Peyer's patch (tissue), 4 donors: ENCODE results near the gene DAAM1. TPM values are rescaled to one million over a fixed set of nuclear protein-coding genes. Genes with fewer than 3 reads are reported as not detected.

Experiments
- DNase-seq, 3 donors: peaks; one replicate each; pipeline ENCODE4 v3.0.0-alpha.2; 2017 to 2019
- H3K27ac ChIP-seq, 4 donors: fragments of 200-600 bp; sonication (generic); one replicate each; pipeline ENCODE4 v1.5.1; 2016 to 2019
- H3K27me3 ChIP-seq, 2 donors: fragments of 200-600 bp; sonication (generic); one replicate each; pipeline ENCODE4 v1.5.1; 2019
- H3K36me3 ChIP-seq, 3 donors: fragments of 200-600 bp; sonication (generic); one replicate each; pipeline ENCODE4 v1.5.1; 2016 to 2019
- H3K4me1 ChIP-seq, 4 donors: fragments of 200-600 bp; sonication (generic); one replicate each; pipeline ENCODE4 v1.5.1; 2016 to 2019
- H3K4me3 ChIP-seq, 4 donors: fragments of 200-600 bp; sonication (generic); 1 replicate in 3 of 4; 2 replicates in 1 of 4; pipeline ENCODE4 v1.5.1; 2016 to 2019; ENCODE audit warnings: mild to moderate bottlenecking in 1 of 4
- H3K9me3 ChIP-seq, 4 donors: fragments of 200-600 bp; sonication (generic); one replicate each; pipeline ENCODE4 v1.5.1; 2016 to 2019; ENCODE audit warnings: mild to moderate bottlenecking in 1 of 4
- POLR2A ChIP-seq, 2 donors: fragments of 450-650 bp; IDR thresholded peaks; one replicate each; pipeline ENCODE4 v1.5.1; 2017; ENCODE audit warnings: antibody characterized with exemption in 2 of 2, mild to moderate bottlenecking in 2 of 2, moderate library complexity in 2 of 2
- total RNA-seq, 4 donors: library from RNA; depleted of rRNA; stranded (reverse); fragments of >200 nt; gene quantifications; one replicate each; pipeline ENCODE4 v1.1.0, GENCODE V29; 2016
- TF ChIP-seq, protein P1 (sequence below), 6 experiments: fragments of 450-650 bp in 4 of 6; fragments of 200-600 bp in 2 of 6; sonication (generic) in 1 of 6; IDR thresholded peaks; one replicate each; pipeline ENCODE4 v1.5.1; 2017 to 2019; ENCODE audit warnings: antibody characterized with exemption in 6 of 6, mild to moderate bottlenecking in 3 of 6, moderate library complexity in 1 of 6

The DAAM1 gene
- total RNA-seq, 4 donors from 2014 or later = 17.7 to 110 (median 61.7) TPM

- H3K27ac ChIP-seq = no peak overlapping the region
- DNase-seq = no peak
- no peak overlapping the region for H3K4me3 ChIP-seq
- TF ChIP-seq POLR2A (IDR thresholded peaks at IDR 0.05) = no peak
- TF ChIP-seq, protein P1, sequence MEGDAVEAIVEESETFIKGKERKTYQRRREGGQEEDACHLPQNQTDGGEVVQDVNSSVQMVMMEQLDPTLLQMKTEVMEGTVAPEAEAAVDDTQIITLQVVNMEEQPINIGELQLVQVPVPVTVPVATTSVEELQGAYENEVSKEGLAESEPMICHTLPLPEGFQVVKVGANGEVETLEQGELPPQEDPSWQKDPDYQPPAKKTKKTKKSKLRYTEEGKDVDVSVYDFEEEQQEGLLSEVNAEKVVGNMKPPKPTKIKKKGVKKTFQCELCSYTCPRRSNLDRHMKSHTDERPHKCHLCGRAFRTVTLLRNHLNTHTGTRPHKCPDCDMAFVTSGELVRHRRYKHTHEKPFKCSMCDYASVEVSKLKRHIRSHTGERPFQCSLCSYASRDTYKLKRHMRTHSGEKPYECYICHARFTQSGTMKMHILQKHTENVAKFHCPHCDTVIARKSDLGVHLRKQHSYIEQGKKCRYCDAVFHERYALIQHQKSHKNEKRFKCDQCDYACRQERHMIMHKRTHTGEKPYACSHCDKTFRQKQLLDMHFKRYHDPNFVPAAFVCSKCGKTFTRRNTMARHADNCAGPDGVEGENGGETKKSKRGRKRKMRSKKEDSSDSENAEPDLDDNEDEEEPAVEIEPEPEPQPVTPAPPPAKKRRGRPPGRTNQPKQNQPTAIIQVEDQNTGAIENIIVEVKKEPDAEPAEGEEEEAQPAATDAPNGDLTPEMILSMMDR (IDR thresholded peaks at IDR 0.05) = no peak
- H3K27me3 ChIP-seq = no peaks in the 10 kb centered on the region
- no peaks in the 10 kb centered on the region for H3K9me3 ChIP-seq
- H3K4me1 ChIP-seq = peaks cover 0 to 5% (median 0%) of the 10 kb centered on the region in 4 donors
- H3K36me3 ChIP-seq = no peaks in the 10 kb centered on the region
Observed at GRCh38 chr14:59221568-59221967, 33.1 kb downstream of the DAAM1 start.

- Histone ChIP-seq H3K27me3 (no peaks in the 10 kb centered on the region), H3K27ac (no peak overlapping the region), H3K36me3 (no peaks in the 10 kb centered on the region), H3K4me3 (no peak overlapping the region), H3K9me3 (no peaks in the 10 kb centered on the region), H3K4me1 (peaks cover 0 to 5% (median 0%) of the 10 kb centered on the region in 4 donors)
- TF ChIP-seq, protein P1 (IDR thresholded peaks at IDR 0.05) = no peak
- TF ChIP-seq POLR2A (IDR thresholded peaks at IDR 0.05) = no peak
- no peak for DNase-seq
Observed at GRCh38 chr14:59224341-59224740, 35.9 kb downstream of the DAAM1 start.

DNA sequence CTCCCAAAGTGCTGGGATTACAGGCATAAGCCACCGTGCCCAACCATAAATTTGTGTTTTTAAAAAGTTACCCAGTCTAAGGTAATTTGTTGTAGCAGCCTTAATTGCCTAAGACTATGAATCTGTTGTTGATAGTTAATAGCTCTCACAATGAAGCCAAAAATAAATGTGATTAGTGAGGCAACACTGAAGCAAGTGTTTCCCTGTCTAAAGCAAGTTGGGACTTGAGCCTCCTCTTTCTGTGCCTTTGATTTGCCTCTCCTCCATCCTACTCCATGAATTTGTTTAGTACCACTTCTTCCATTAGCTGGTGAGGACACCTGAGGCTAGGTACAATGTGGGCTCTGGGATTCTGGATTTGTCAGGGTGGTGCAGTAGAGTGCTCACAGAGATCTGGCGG lies 36.8 kb downstream of the DAAM1 start:
- Histone ChIP-seq H3K4me1 (peaks cover 0 to 5% (median 0%) of the 10 kb centered on the region in 4 donors), H3K27me3 (no peaks in the 10 kb centered on the region), H3K27ac (no peak overlapping the region), H3K4me3 (no peak overlapping the region), H3K36me3 (no peaks in the 10 kb centered on the region), H3K9me3 (no peaks in the 10 kb centered on the region)
- no peak for DNase-seq
- TF ChIP-seq POLR2A (IDR thresholded peaks at IDR 0.05) = no peak
- TF ChIP-seq, protein P1 (IDR thresholded peaks at IDR 0.05) = no peak

DNA sequence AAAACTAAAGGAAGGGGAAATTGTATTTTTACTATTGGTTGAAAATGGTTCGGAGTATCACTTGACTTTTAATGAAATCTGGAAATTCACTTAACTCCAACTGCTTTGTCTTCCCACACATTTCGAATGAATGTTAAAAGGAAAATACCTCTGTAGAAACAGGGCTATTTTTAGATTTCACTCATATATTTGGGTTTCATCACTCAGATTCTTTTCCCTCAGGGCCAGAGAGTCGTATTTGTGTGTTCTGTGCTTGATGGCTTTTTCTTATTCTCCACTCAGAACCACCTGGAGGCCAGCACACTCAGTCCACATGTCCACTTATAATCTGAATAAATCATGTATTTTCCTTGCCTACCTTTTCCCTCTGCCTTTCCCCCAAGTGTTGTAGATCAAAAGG lies 40.0 kb downstream of the DAAM1 start:
- no peak overlapping the region for H3K4me3 ChIP-seq
- DNase-seq = no peak
- no peak overlapping the region for H3K27ac ChIP-seq
- H3K36me3 ChIP-seq = no peaks in the 10 kb centered on the region
- peaks cover 0 to 5% (median 0%) of the 10 kb centered on the region in 4 donors for H3K4me1 ChIP-seq
- TF ChIP-seq, protein P1 (IDR thresholded peaks at IDR 0.05) = no peak
- no peak for TF ChIP-seq POLR2A (IDR thresholded peaks at IDR 0.05)
- H3K9me3 ChIP-seq = no peaks in the 10 kb centered on the region
- no peaks in the 10 kb centered on the region for H3K27me3 ChIP-seq

DNA sequence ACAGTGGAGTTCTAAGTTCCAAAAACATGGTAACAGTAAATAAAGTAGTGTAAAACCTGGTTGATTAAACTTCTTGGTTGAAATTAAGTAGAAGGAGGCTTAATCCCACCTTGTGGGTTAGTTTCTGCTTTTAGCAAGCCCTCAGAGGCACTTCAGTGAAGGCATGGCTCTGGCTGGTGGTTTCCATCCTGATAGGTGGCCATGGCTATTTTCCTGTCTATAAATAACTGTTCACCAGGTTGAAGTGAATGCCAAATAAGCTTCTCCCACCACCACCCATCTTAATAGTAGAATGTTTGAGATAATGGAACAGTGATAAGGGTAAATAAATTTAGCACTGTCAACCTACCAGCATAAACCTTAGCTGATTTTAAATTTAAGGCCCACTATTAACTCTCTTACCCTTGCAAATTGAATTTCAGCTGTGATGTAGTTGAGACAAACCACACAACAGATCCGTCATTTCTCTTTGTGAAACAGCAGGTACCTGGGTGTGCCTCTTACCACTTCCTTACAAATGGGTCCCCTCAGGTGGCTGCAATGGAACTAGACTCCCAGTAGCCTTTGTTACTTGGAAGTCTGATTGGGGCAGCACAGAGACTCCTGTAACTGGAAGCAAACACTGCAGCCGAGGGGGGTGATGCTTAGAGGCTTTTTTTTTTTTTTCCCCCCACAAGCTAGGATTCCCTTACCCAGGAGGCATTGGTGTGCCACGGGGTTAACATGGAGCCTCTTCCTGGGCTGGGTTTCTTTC lies 41.4 kb downstream of the DAAM1 start:
- Histone ChIP-seq H3K27me3 (no peaks in the 10 kb centered on the region), H3K27ac (no peak overlapping the region), H3K4me3 (no peak overlapping the region), H3K4me1 (peaks cover 0 to 5% (median 0%) of the 10 kb centered on the region in 4 donors), H3K9me3 (no peaks in the 10 kb centered on the region), H3K36me3 (no peaks in the 10 kb centered on the region)
- no peak for DNase-seq
- no peak for TF ChIP-seq POLR2A (IDR thresholded peaks at IDR 0.05)
- TF ChIP-seq, protein P1 (IDR thresholded peaks at IDR 0.05) = no peak
